Activated CD8-positive, alpha-beta T cell treated with anti-CD3 and anti-CD28 coated beads for 36 hours (primary cell): Measurements from ENCODE around the gene MIDN. TPM values are rescaled to one million over a fixed set of nuclear protein-coding genes. Genes with fewer than 3 reads are reported as not detected.
A peak's percentile ranks its signal among the peaks of the same experiment; 100 is the strongest.
"Not testable (repeated sequence)": the region's sequence is repeated elsewhere in the genome, so short reads cannot be mapped to it uniquely, and the experiment has no call there.

Experiments
- ATAC-seq: fragments of 200-7000 bp; cut with Tn5 transposase; one replicate; pipeline ENCODE4 v1.10.0; 2021; ENCODE audit warnings: mild to moderate bottlenecking, moderate library complexity
- CTCF ChIA-PET: fragments of 350-600 bp; sonication (Branson Sonifier 250); formaldehyde crosslinking; loops from one replicate; lab custom pipeline; 2021; ENCODE audit warnings: antibody characterized with exemption; lab: Charles Lee
- POLR2A ChIA-PET: fragments of 350-600 bp; sonication (Branson Sonifier 250); formaldehyde crosslinking; loops from one replicate; lab custom pipeline; 2021; ENCODE audit warnings: antibody characterized with exemption; lab: Charles Lee
- DNase-seq: peaks from one replicate; pipeline ENCODE4 v3.0.0-alpha.2; 2020
- H3K27ac Mint-ChIP-seq: one replicate; pipeline ENCODE4 v1.8.0; 2021; ENCODE audit warnings: mild to moderate bottlenecking, mixed read lengths
- H3K27me3 Mint-ChIP-seq: one replicate; pipeline ENCODE4 v1.8.0; 2021; ENCODE audit warnings: mixed read lengths
- H3K36me3 Mint-ChIP-seq: one replicate; pipeline ENCODE4 v1.8.0; 2021; ENCODE audit warnings: low read depth, mixed read lengths
- H3K4me1 Mint-ChIP-seq: one replicate; pipeline ENCODE4 v1.8.0; 2021; ENCODE audit warnings: low read depth, mixed read lengths
- H3K4me3 Mint-ChIP-seq: one replicate; pipeline ENCODE4 v1.8.0; 2021; ENCODE audit warnings: mild to moderate bottlenecking, moderate library complexity, mixed read lengths
- H3K9me3 Mint-ChIP-seq: one replicate; pipeline ENCODE4 v1.8.0; 2021; ENCODE audit warnings: mixed read lengths
- intact Hi-C: fragments of 100-400 bp; cut with micrococcal nuclease; formaldehyde crosslinking; loops from one replicate; pipeline ENCODE4 v1.10.0; 2022
- total RNA-seq, 2 experiments: library from RNA; stranded (reverse); gene quantifications; one replicate each; pipeline ENCODE4 v1.2.3, GENCODE V29; 2021
- TF ChIP-seq, protein P1 (sequence below): fragments of 200-600 bp; IDR thresholded peaks from one replicate; pipeline ENCODE4 v1.8.0; 2022; ENCODE audit warnings: antibody characterized with exemption, mild to moderate bottlenecking

MIDN gene
- total RNA-seq, 2 experiments from 2014 or later = 41.1 to 43.9 TPM

DNA sequence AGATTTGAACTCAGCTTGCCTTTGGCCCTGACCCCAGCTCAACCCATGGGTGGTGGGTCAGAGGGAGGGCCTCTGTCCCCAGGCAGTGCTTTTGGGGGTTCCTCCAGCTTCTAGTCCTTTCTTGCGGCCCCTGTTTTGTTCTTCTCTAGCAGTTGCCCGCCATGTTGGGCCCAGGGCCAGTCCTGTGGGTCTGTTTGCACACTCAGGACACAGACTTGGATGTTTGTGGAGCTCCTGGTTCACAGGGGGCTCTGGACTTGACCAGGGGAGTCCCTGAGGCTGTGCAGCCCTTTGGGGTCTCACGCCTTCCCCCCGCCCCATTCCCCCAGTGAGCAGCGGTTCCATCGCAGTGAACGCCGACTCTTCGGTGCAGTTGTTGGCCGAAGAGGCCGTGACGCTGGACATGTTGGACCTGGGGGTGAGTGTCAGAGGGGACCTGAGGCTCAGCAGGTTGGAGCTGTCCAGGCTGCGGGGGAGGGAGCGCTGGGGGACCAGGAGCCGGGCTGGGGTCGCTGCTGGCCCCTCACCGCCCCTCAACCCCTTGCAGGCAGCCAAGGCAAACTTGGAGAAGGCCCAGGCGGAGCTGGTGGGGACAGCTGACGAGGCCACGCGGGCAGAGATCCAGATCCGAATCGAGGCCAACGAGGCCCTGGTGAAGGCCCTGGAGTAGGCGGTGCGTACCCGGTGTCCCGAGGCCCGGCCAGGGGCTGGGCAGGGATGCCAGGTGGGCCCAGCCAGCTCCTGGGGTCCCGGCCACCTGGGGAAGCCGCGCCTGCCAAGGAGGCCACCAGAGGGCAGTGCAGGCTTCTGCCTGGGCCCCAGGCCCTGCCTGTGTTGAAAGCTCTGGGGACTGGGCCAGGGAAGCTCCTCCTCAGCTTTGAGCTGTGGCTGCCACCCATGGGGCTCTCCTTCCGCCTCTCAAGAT lies 4.4 kb upstream of the MIDN start:
- CTCF ChIA-PET = interaction anchor here (0.6 to 7.5 kb wide), 42 partner anchors 9 to 474 kb away, joined by 3 to 449 read pairs (median 4); partner anchors contain the start of genes ARHGAP45, CIRBP, CNN2 and FAM174C
- no peaks in the 10 kb centered on the region for H3K9me3 Mint-ChIP-seq

DNA sequence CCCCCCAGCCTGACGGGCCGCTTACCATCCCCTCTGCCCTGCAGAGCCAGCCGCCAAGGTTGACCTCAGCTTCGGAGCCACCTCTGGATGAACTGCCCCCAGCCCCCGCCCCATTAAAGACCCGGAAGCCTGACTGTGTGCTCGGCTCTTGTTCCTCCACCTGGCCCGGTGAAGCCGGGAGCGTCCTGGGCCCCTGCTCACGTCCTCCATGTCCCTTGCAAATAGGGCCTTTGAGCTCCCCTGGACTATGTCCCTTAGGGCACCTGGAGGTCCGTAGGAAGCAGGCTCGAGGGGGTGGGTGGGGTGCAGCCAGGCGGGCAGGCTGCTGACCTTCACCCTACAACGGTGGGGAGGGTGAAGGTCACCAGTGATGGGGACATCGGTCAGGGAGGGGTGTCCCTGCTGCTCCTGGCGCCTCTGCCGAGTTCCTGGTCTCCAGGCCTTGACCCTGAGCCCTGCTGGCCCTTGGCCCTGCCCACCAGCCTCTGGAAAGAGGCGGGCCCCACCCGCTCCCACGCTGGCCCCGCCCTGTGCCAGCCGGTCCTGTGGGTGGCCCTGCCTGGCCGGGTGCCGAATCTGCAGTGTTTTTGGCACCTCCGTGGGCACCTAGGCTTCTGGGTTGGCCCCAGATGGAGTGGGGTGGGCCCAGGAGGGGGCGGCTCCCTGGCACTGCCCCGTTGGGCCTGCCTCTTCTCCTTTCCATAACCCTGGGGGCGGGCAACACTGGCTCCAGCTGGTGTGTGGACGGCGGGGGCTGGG lies 3.5 kb upstream of the MIDN start:
- peak overlapping the region; percentile 81 for H3K27ac Mint-ChIP-seq
- no peak for ATAC-seq
- no peaks in the 10 kb centered on the region for H3K9me3 Mint-ChIP-seq
- TF ChIP-seq, protein P1, sequence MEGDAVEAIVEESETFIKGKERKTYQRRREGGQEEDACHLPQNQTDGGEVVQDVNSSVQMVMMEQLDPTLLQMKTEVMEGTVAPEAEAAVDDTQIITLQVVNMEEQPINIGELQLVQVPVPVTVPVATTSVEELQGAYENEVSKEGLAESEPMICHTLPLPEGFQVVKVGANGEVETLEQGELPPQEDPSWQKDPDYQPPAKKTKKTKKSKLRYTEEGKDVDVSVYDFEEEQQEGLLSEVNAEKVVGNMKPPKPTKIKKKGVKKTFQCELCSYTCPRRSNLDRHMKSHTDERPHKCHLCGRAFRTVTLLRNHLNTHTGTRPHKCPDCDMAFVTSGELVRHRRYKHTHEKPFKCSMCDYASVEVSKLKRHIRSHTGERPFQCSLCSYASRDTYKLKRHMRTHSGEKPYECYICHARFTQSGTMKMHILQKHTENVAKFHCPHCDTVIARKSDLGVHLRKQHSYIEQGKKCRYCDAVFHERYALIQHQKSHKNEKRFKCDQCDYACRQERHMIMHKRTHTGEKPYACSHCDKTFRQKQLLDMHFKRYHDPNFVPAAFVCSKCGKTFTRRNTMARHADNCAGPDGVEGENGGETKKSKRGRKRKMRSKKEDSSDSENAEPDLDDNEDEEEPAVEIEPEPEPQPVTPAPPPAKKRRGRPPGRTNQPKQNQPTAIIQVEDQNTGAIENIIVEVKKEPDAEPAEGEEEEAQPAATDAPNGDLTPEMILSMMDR = no peak
- ChIA-PET CTCF (interaction anchor here (0.7 to 7.5 kb wide), 37 partner anchors 8 to 475 kb away, joined by 3 to 449 read pairs (median 4); partner anchors contain the start of genes ARHGAP45, CIRBP, CNN2 and FAM174C), POLR2A (interaction anchor here (0.9 to 3.9 kb wide), 12 partner anchors 8 to 318 kb away, joined by 3 to 88 read pairs (median 6); partner anchors contain the start of gene CIRBP)
- intact Hi-C loops = loop anchor here (10.0 kb wide), 1 partner anchor 140 kb away; the partner anchor contains the start of gene GPX4
- H3K27me3 Mint-ChIP-seq = no peaks in the 10 kb centered on the region
- DNase-seq = no peak
- H3K36me3 Mint-ChIP-seq = peaks cover 8% of the 10 kb centered on the region
- peak overlapping the region; percentile 45 for H3K4me3 Mint-ChIP-seq
- H3K4me1 Mint-ChIP-seq = peaks cover 22% of the 10 kb centered on the region

More for the DNA sequence above, 4.4 kb upstream of the MIDN start:
- intact Hi-C loops = loop anchor here (2.0 to 10.0 kb wide), 2 partner anchors 25 to 139 kb away; partner anchors contain the start of genes CIRBP and GPX4
- Mint-ChIP-seq H3K36me3 (peaks cover 6% of the 10 kb centered on the region), H3K27me3 (no peaks in the 10 kb centered on the region), H3K27ac (peak overlapping the region; percentile 81), H3K4me1 (peaks cover 26% of the 10 kb centered on the region), H3K4me3 (peak overlapping the region; percentile 84)
- ATAC-seq = peak; percentile 45
- TF ChIP-seq, protein P1 = peak; percentile 94
- DNase-seq = peak; percentile 90
- POLR2A ChIA-PET = interaction anchor here (1.0 to 3.9 kb wide), 12 partner anchors 9 to 317 kb away, joined by 3 to 88 read pairs (median 6); partner anchors contain the start of gene CIRBP

DNA sequence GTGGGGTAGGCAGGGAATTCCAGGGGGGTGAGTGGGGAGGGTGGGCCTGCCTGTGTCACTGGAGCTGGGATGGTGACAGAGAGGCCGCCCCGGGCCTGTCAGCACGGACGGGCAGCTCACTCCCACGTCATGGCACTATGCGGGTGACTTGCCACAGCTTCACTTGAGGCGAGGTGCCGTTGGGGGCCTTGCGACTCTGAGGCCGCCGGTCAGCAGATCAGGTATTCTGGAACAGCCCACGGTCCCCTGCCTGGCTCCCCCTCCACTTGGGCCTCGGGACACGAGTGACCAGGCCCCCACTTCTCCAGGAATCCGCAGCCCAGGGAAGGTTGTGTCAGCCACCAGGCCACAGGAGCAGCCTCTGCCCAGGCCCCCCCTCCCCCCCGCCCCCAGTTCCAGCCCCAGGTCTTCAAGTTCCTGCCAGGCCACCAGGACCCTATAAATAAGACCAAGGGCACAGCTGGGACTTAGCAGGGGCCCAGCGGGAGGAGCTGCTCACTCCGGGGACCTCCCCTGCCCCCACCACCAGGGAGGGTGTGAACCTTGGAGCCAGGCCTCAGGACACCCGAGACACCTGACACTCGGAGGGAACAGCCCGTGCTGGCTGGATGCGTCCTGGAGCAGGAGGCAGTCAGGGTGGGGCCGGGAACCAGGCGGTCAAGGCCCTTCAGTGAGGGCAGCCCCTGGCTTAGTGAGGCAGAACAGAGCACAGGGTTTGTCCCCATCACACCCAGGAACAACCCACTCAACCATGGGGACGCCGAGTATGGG lies 2.7 kb upstream of the MIDN start:
- no peaks in the 10 kb centered on the region for H3K9me3 Mint-ChIP-seq
- TF ChIP-seq, protein P1 = no peak
- POLR2A ChIA-PET = interaction anchor here (0.9 to 3.9 kb wide), 5 partner anchors 8 to 264 kb away, joined by 3 to 88 read pairs (median 9); partner anchors contain the start of gene CIRBP
- ATAC-seq (no peak), DNase-seq (no peak)
- no peak overlapping the region for H3K4me3 Mint-ChIP-seq
- H3K36me3 Mint-ChIP-seq = peaks cover 8% of the 10 kb centered on the region
- intact Hi-C loops = loop anchor here (10.0 kb wide), 1 partner anchor 141 kb away; the partner anchor contains the start of gene GPX4
- no peak overlapping the region for H3K27ac Mint-ChIP-seq
- H3K4me1 Mint-ChIP-seq = peaks cover 22% of the 10 kb centered on the region
- CTCF ChIA-PET = interaction anchor here (2.2 to 7.5 kb wide), 3 partner anchors 16 to 33 kb away, joined by 26 to 449 read pairs (median 65); partner anchors contain the start of genes CIRBP and FAM174C
- no peaks in the 10 kb centered on the region for H3K27me3 Mint-ChIP-seq

DNA sequence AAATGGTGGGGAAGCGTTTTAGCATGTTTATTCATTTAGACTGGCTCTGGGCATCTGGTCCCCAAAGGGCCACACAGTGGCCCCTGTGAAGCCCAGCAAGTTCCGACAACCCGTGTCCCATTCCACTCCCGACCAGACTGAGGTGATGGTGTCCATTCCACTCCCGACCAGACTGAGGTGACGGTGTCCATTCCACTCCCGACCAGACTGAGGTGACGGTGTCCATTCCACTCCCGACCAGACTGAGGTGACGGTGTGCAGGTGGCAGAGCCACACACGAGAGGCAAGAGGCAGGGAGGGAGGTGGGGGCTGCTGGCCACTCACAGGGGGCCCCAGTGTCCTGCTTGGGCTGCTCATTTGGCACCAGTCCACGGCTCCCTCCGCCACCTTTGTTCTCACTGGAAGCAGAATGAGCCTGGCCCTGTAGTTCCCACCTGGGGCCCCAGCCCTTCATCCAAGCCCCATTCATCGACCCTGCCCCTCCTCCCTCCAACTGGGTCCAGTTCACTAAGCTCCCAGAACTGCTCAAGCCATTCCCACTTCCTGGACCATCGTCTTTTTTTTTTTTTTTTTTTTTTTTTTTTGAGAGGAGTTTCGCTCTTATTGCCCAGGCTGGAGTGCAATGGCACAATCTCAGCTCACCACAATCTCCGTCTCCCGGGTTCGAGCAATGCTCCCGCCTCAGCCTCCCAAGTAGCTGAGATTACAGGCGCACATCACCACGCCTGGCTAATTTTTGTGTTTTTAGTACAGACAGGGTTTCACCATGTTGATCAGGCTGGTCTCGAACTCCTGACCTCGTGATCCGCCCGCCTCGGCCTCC lies 1.9 kb upstream of the MIDN start:
- peaks cover 17% of the 10 kb centered on the region for H3K4me1 Mint-ChIP-seq
- H3K9me3 Mint-ChIP-seq, ATAC-seq, H3K27me3 Mint-ChIP-seq, DNase-seq, H3K27ac Mint-ChIP-seq, H3K4me3 Mint-ChIP-seq: not testable (repeated sequence)
- ChIA-PET POLR2A (interaction anchor here (1.0 to 1.3 kb wide), 2 partner anchors 20 to 23 kb away, joined by 4 read pairs; no protein-coding TSS in a partner anchor), CTCF (interaction anchor here (0.6 to 7.5 kb wide), 2 partner anchors 15 to 23 kb away, joined by 3 to 449 read pairs; partner anchors contain the start of gene CIRBP)
- peaks cover 13% of the 10 kb centered on the region for H3K36me3 Mint-ChIP-seq
- intact Hi-C loops = loop anchor here (10.0 kb wide), 1 partner anchor 142 kb away; the partner anchor contains the start of gene GPX4
